GM19099 (cell line): ENCODE data around the gene ANXA6.

Source experiments
- POLR2A ChIP-seq: IDR thresholded peaks from 3 replicates; pipeline ENCODE4 v1.6.1; 2011; ENCODE audit warnings: low read depth; ENCODE audit not compliant: insufficient read length; ENCODE audit errors: extremely low read depth

ANXA6 gene

GRCh38 chr5:151107084-151107483, 50.5 kb downstream of the ANXA6 start:
- TF ChIP-seq POLR2A, result no peak

- TF ChIP-seq POLR2A, result no peak
Measured at GRCh38 chr5:151106509-151106908, 51.1 kb downstream of the ANXA6 start.

- no peak for TF ChIP-seq POLR2A
Measured at GRCh38 chr5:151106043-151106442, 51.5 kb downstream of the ANXA6 start.

GRCh38 chr5:151105561-151105960, 52.0 kb downstream of the ANXA6 start:
- no peak for TF ChIP-seq POLR2A

- TF ChIP-seq POLR2A, result no peak
Measured at GRCh38 chr5:151104795-151105194, 52.8 kb downstream of the ANXA6 start.

GRCh38 chr5:151101746-151102145, 55.8 kb downstream of the ANXA6 start:
- TF ChIP-seq POLR2A, result no peak

GRCh38 chr5:151101151-151101550, 56.4 kb downstream of the ANXA6 start:
- TF ChIP-seq POLR2A, result no peak

- TF ChIP-seq POLR2A, result no peak
Measured at GRCh38 chr5:151100681-151101080, 56.9 kb downstream of the ANXA6 start.

- no peak for TF ChIP-seq POLR2A
Measured at GRCh38 chr5:151098768-151099121, 58.8 kb downstream of the ANXA6 start.

- peak; percentile 37 for TF ChIP-seq POLR2A
Measured at GRCh38 chr5:151097820-151098767, 59.5 kb downstream of the ANXA6 start.

GRCh38 chr5:151097061-151097460, 60.5 kb downstream of the ANXA6 start:
- no peak for TF ChIP-seq POLR2A

- no peak for TF ChIP-seq POLR2A
Measured at GRCh38 chr5:151096001-151096373, 61.6 kb downstream of the ANXA6 start.

- TF ChIP-seq POLR2A, result no peak
Measured at GRCh38 chr5:151095341-151096000, 62.1 kb downstream of the ANXA6 start.

GRCh38 chr5:151094852-151095245, 62.7 kb downstream of the ANXA6 start:
- TF ChIP-seq POLR2A, result no peak

- TF ChIP-seq POLR2A, result peak; percentile 74
Measured at GRCh38 chr5:151094030-151094851, 63.3 kb downstream of the ANXA6 start.
